ENCODE results near the gene MGAT1.

DNA sequence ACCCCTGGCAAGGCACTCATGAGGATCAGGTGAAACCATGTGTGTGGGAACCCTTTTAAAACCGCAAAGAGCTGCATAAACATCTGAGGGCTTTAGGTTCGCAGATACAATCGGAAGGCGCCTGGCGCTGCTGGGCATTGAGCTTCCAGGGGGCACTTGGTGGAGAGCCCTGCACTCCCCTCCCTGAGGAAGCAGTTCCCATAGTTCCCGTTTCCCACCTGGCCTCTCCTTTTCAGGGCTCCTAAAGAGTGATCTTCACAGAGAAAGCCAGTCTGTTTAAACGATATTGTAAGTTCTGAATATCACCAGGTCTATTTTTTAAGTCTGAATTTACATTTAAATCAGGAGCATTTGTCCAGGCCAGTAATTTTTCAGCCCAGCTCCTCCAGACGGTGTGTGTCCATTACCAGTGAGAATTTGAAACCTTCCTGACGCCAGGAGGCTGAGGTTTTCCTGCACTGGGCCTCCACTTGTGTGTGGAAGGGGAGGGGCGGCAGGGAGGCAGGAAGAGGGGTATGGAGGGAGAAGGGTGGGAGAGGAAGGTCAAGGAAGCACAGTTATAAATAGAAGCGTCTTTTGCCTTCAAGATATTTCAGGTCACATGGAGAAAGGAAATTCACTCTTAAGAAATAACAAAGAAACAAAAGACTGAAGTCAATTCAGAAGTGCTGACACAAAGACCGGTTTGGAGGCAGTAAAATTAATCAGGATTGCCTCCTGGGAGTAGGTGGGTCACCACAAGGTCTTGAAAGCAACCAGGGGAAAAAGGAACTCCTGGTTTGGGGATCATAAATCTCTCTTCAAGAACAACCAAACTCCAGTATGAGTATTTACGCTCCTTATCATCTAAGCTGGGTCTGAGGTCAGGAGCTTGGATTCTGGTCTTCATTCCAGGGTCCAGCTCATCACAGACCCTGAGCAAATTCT, 14.3 kb upstream of the MGAT1 start:
- TF ChIP-seq, protein P1, sequence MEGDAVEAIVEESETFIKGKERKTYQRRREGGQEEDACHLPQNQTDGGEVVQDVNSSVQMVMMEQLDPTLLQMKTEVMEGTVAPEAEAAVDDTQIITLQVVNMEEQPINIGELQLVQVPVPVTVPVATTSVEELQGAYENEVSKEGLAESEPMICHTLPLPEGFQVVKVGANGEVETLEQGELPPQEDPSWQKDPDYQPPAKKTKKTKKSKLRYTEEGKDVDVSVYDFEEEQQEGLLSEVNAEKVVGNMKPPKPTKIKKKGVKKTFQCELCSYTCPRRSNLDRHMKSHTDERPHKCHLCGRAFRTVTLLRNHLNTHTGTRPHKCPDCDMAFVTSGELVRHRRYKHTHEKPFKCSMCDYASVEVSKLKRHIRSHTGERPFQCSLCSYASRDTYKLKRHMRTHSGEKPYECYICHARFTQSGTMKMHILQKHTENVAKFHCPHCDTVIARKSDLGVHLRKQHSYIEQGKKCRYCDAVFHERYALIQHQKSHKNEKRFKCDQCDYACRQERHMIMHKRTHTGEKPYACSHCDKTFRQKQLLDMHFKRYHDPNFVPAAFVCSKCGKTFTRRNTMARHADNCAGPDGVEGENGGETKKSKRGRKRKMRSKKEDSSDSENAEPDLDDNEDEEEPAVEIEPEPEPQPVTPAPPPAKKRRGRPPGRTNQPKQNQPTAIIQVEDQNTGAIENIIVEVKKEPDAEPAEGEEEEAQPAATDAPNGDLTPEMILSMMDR (IDR thresholded peaks at IDR 0.05; ENCODE audit: poor library complexity, severe bottlenecking), result no peak
- no peak for TF ChIP-seq EP300 (conservative IDR thresholded peaks at IDR 0.05; ENCODE audit: poor library complexity, severe bottlenecking)
